ENCODE results near the gene OLFML3. TPM values are rescaled to one million over a fixed set of nuclear protein-coding genes. Genes with fewer than 3 reads are reported as not detected.

Gene OLFML3
- total and polyA plus RNA-seq, 2 of the 8 experiments (the other 6 are each of a cell fraction or from before 2014, with no cell fraction given), result 56.0 to 72.3 TPM

GRCh38 chr1:113934511-113935055 is 44.7 kb upstream of the OLFML3 start:
- no peaks in the 10 kb centered on the region for H3K9me3 ChIP-seq (ENCODE audit: insufficient read depth in 2 of 2, low read depth in 1 of 2, low read length in 1 of 2)
- H3K79me1 ChIP-seq (ENCODE audit: low read depth, low read length), result peaks cover 7% of the 10 kb centered on the region
- no peak overlapping the region for H3K4me2 ChIP-seq (ENCODE audit: insufficient read depth in 1 of 2, low read depth in 2 of 2, low read length in 2 of 2)
- peaks cover 0 to 3% (median 1%) of the 10 kb centered on the region in 4 experiments; a peak in 5 of 7 replicates for H3K4me1 ChIP-seq (replicated peaks in 1 of 4; ENCODE audit: control insufficient read depth in 3 of 4, insufficient read depth in 4 of 4, low read length in 3 of 4)
- no peak for FAIRE-seq
- H3K4ac ChIP-seq (replicated peaks; ENCODE audit: insufficient read length, low read depth, low read length), result no peak overlapping the region
- H2BK20ac ChIP-seq (ENCODE audit: low read length), result no peak overlapping the region
- H4K91ac ChIP-seq (replicated peaks; ENCODE audit: insufficient read length, low read length), result no peak overlapping the region
- ChIA-PET POLR2A (ENCODE audit: partially characterized antibody) (no interaction called here), CTCF (ENCODE audit: partially characterized antibody) (interaction anchor here (0.6 to 1.7 kb wide), 4 partner anchors 12 to 300 kb away, joined by 3 to 4 read pairs (median 3); no protein-coding TSS in a partner anchor)
- no peak overlapping the region for H3K56ac ChIP-seq (replicated peaks; ENCODE audit: insufficient read length, low read depth, low read length)
- H3K14ac ChIP-seq (ENCODE audit: insufficient read length), result no peak overlapping the region
- DNase-seq (ENCODE audit: low read depth in 1 of 2, low spot score in 2 of 2), result no peak
- no peak overlapping the region for H3K27ac ChIP-seq (ENCODE audit: low read depth, low read length)
- no peak overlapping the region for H4K5ac ChIP-seq (ENCODE audit: insufficient read length, low read depth, low read length)
- no peak overlapping the region for H3K4me3 ChIP-seq (ENCODE audit: extremely low read depth in 1 of 4, insufficient read depth in 2 of 4, low read depth in 3 of 4, low read length in 4 of 4)
- no peak overlapping the region for H2AK5ac ChIP-seq (ENCODE audit: low read depth, low read length)
- peaks cover 0 to 11% of the 10 kb centered on the region in 2 experiments for H4K20me1 ChIP-seq (replicated peaks in 1 of 2; ENCODE audit: control insufficient read depth in 1 of 2, insufficient read depth in 2 of 2, low read length in 2 of 2)
- TF ChIP-seq KDM1A (IDR thresholded peaks at IDR 0.05; ENCODE audit: borderline replicate concordance, low read length), result no peak
- no peak for TF ChIP-seq CBX8 (IDR thresholded peaks at IDR 0.05; ENCODE audit: borderline replicate concordance, low read depth, low read length)
- TF ChIP-seq CBX5 (IDR thresholded peaks at IDR 0.05; ENCODE audit: low read depth, low read length), result no peak
- no peak for TF ChIP-seq POLR2A (IDR thresholded peaks at IDR 0.05; ENCODE audit: control extremely low read depth in 1 of 2, low read depth in 2 of 2, low read length in 2 of 2)
- no peak for TF ChIP-seq RBBP5 (IDR thresholded peaks at IDR 0.05; ENCODE audit: borderline replicate concordance, low read depth, low read length)
- no peak for TF ChIP-seq RXRA (IDR thresholded peaks at IDR 0.05; ENCODE audit: insufficient read depth, low read depth, low read length)
- no peak overlapping the region for H2BK15ac ChIP-seq (ENCODE audit: low read length)
- WGBS, 2 experiments (ENCODE audit: extremely low coverage in 1 of 2, insufficient coverage in 1 of 2, insufficient read length in 1 of 2, insufficient replicate concordance in 2 of 2, low coverage in 1 of 2, low lambda C conversion rate in 2 of 2, missing lambda C conversion rate in 1 of 2), result 89% methylated on average over 5 of the region's 5 CpGs; no CpG with 5 or more reads in 1 of the 2 experiments
- H2BK12ac ChIP-seq (ENCODE audit: low read depth, low read length), result no peak overlapping the region
- H3K18ac ChIP-seq (ENCODE audit: extremely low read depth, low read length), result no peak overlapping the region
- H3K79me2 ChIP-seq (ENCODE audit: control insufficient read depth in 1 of 2, insufficient read depth in 2 of 2, low read length in 2 of 2), result peaks cover 23 to 95% of the 10 kb centered on the region in 2 experiments
- no peak overlapping the region for H3K23ac ChIP-seq (ENCODE audit: insufficient read length)
- H4K8ac ChIP-seq (ENCODE audit: extremely low read depth, insufficient read depth, low read length), result no peak overlapping the region
- H3K36me3 ChIP-seq (ENCODE audit: control insufficient read depth in 2 of 4, insufficient read depth in 4 of 4, low read length in 3 of 4), result no peaks in the 10 kb centered on the region
- no peak overlapping the region for H3K9ac ChIP-seq (replicated peaks in 1 of 4; ENCODE audit: extremely low read depth in 1 of 4, low read depth in 3 of 4, low read length in 3 of 4)
- H2BK120ac ChIP-seq (replicated peaks; ENCODE audit: low read depth, low read length), result no peak overlapping the region
- peaks cover 8% of the 10 kb centered on the region; the same call in 1 of the 2 replicates for H3K23me2 ChIP-seq (ENCODE audit: low read depth, low read length)
- no peak overlapping the region for H2BK5ac ChIP-seq (ENCODE audit: low read depth, low read length)
- H3K27me3 ChIP-seq (replicated peaks in 1 of 4; ENCODE audit: control insufficient read depth in 3 of 4, extremely low read depth in 1 of 4, insufficient read depth in 3 of 4, low read length in 3 of 4), result no peaks in the 10 kb centered on the region
- no peak overlapping the region for H2AFZ ChIP-seq (ENCODE audit: low read length)

All from H1 (cell line).